Natural killer cell (primary cell): ENCODE measurements around the gene UNC119. TPM values are rescaled to one million over a fixed set of nuclear protein-coding genes. Genes with fewer than 3 reads are reported as not detected.
"Not testable (repeated sequence)": the region's sequence is repeated elsewhere in the genome, so short reads cannot be mapped to it uniquely, and the experiment has no call there.

Experiments
- ATAC-seq, 3 donors: fragments of 150-1000 bp in 2 of 3; fragments of 200-7000 bp in 1 of 3; cut with Tn5 transposase; 1 replicate in 1 of 3; 2 replicates in 2 of 3; pipeline ENCODE4 v1.10.0; 2021; ENCODE audit warnings: mild to moderate bottlenecking in 2 of 3, moderate library complexity in 2 of 3
- DNase-seq, 2 donors: peaks; one replicate each; pipeline versions ENCODE4 v3.0.0 to v3.0.0-alpha.2; 2013 to 2021; ENCODE audit warnings: mixed read lengths in 1 of 2
- H3K27ac ChIP-seq: one replicate; pipeline ENCODE4 v1.5.1; 2013; ENCODE audit warnings: mild to moderate bottlenecking, low read length
- H3K27me3 ChIP-seq: one replicate; pipeline ENCODE4 v1.6.1; 2013; ENCODE audit warnings: low read length; ENCODE audit not compliant: control insufficient read depth, insufficient read depth
- H3K36me3 ChIP-seq: one replicate; pipeline ENCODE4 v1.6.1; 2013; ENCODE audit warnings: low read length; ENCODE audit not compliant: control insufficient read depth, insufficient read depth
- H3K4me1 ChIP-seq: one replicate; pipeline ENCODE4 v1.6.1; 2013; ENCODE audit warnings: low read length; ENCODE audit not compliant: control insufficient read depth, insufficient read depth
- H3K4me3 ChIP-seq: one replicate; pipeline ENCODE4 v1.5.1; 2013; ENCODE audit warnings: low read length
- H3K9me3 ChIP-seq: one replicate; pipeline ENCODE4 v1.6.1; 2013; ENCODE audit warnings: low read length; ENCODE audit not compliant: control insufficient read depth, insufficient read depth
- H3K27ac Mint-ChIP-seq, 2 donors: one replicate each; pipeline ENCODE4 v1.8.0; 2022; ENCODE audit warnings: mild to moderate bottlenecking in 2 of 2, mixed read lengths in 2 of 2, moderate library complexity in 1 of 2
- H3K27me3 Mint-ChIP-seq, 2 donors: one replicate each; pipeline ENCODE4 v1.8.0; 2022; ENCODE audit warnings: low read depth in 2 of 2, mixed read lengths in 2 of 2
- H3K36me3 Mint-ChIP-seq: one replicate; pipeline ENCODE4 v1.8.0; 2022; ENCODE audit warnings: mixed read lengths
- H3K4me1 Mint-ChIP-seq, 2 donors: one replicate each; pipeline ENCODE4 v1.8.0; 2022; ENCODE audit warnings: mixed read lengths in 2 of 2
- H3K4me3 Mint-ChIP-seq: one replicate; pipeline ENCODE4 v1.8.0; 2022; ENCODE audit warnings: mild to moderate bottlenecking, moderate library complexity, mixed read lengths
- H3K9me3 Mint-ChIP-seq, 2 donors: one replicate each; pipeline ENCODE4 v1.8.0; 2022; ENCODE audit warnings: mixed read lengths in 2 of 2
- CTCF ChIP-seq: fragments of 200-600 bp; IDR thresholded peaks from one replicate; pipeline ENCODE4 v1.8.0; 2022; ENCODE audit warnings: antibody characterized with exemption
- WGBS: methylation state at CpG from one replicate; pipeline ENCODE4 v1.1.7; 2013; ENCODE audit warnings: missing lambda C conversion rate; ENCODE audit not compliant: insufficient coverage; 5-methylcytosine and 5-hydroxymethylcytosine counted together
- intact Hi-C: fragments of 100-400 bp; cut with micrococcal nuclease; formaldehyde crosslinking; loops from one replicate; pipeline ENCODE4 v1.14.2; 2022
- total RNA-seq, 4 donors: library from RNA; stranded (reverse); fragments of 120-200 nt in 1 of 4; gene quantifications; one replicate each; pipeline versions ENCODE4 v1.2.3 to v1.2.4, GENCODE V29; 2013 to 2022

Gene UNC119
- total RNA-seq, 3 donors from 2014 or later (not counting 1 experiment from before 2014, with no cell fraction given): 79.1 to 106 (median 79.3) TPM

GRCh38 chr17:28576758-28577465, 24.5 kb upstream of the UNC119 start, which contains the start of gene ALDOC:
ALDOC (minus strand) TSS chr17:28576895; CDS start chr17:28575532, 1,363 bp downstream.
- peak within 1 kb of the TSS; percentile 81 to 95 for H3K27ac Mint-ChIP-seq

GRCh38 chr17:28576016-28576415, 23.6 kb upstream of the UNC119 start:
- H3K4me3 ChIP-seq, H3K36me3 Mint-ChIP-seq, ATAC-seq, H3K9me3 Mint-ChIP-seq, H3K27me3 Mint-ChIP-seq, H3K27me3 ChIP-seq, H3K9me3 ChIP-seq, DNase-seq, H3K27ac ChIP-seq, H3K36me3 ChIP-seq: not testable (repeated sequence)
- peak overlapping the region; percentile 78 for H3K4me3 Mint-ChIP-seq
- H3K27ac Mint-ChIP-seq: peak overlapping the region; percentile 81 to 95
- H3K4me1 ChIP-seq: peaks cover 28% of the 10 kb centered on the region
- intact Hi-C loops: loop anchor here (1.0 kb wide), 1 partner anchor 23 kb away; the partner anchor contains the start of gene SPAG5
- no CpG with 5 or more reads among the region's 3 CpGs for WGBS
- H3K4me1 Mint-ChIP-seq: peaks cover 29 to 33% of the 10 kb centered on the region in 2 donors

More at GRCh38 chr17:28576758-28577465, 24.5 kb upstream of the UNC119 start, which contains the start of gene ALDOC:
- H3K9me3 ChIP-seq: no peaks in the 10 kb centered on the region
- whole genome bisulfite sequencing: 5% methylated on average over 26 of the region's 26 CpGs
- peak within 1 kb of the TSS; percentile 15 for H3K4me3 ChIP-seq
- Mint-ChIP-seq H3K27me3 (no peaks in the 10 kb centered on the region), H3K4me1 (peaks cover 26 to 29% of the 10 kb centered on the region in 2 donors), H3K4me3 (peak within 1 kb of the TSS; percentile 78), H3K36me3 (no peaks in the 10 kb centered on the region), H3K9me3 (no peaks in the 10 kb centered on the region)
- intact Hi-C loops: loop anchor here (1.0 kb wide), 1 partner anchor 22 kb away; the partner anchor contains the start of gene SPAG5
- peak; percentile 99 for DNase-seq
- peaks cover 24% of the 10 kb centered on the region for H3K4me1 ChIP-seq
- no peak for TF ChIP-seq CTCF
- peak; percentile 99 to 100 (median 99) for ATAC-seq
- no peaks in the 10 kb centered on the region for H3K27me3 ChIP-seq
- H3K27ac ChIP-seq: peak within 1 kb of the TSS; percentile 4
- no peaks in the 10 kb centered on the region for H3K36me3 ChIP-seq

- H3K27me3 ChIP-seq: no peaks in the 10 kb centered on the region
- no peaks in the 10 kb centered on the region for H3K9me3 ChIP-seq
- Mint-ChIP-seq H3K27ac (no peak overlapping the region), H3K36me3 (no peaks in the 10 kb centered on the region), H3K9me3 (no peaks in the 10 kb centered on the region), H3K4me1 (peaks cover 35 to 40% of the 10 kb centered on the region in 2 donors), H3K4me3 (no peak overlapping the region), H3K27me3 (no peaks in the 10 kb centered on the region)
- WGBS: 97% methylated on average over 14 of the region's 14 CpGs
- no peak for ATAC-seq
- intact Hi-C loops: no loop called here
- DNase-seq: no peak
- H3K27ac ChIP-seq: no peak overlapping the region
- no peak for TF ChIP-seq CTCF
- H3K4me1 ChIP-seq: peaks cover 35% of the 10 kb centered on the region
- H3K4me3 ChIP-seq: no peak overlapping the region
- H3K36me3 ChIP-seq: no peaks in the 10 kb centered on the region
Measured at GRCh38 chr17:28575126-28575795, 22.8 kb upstream of the UNC119 start.

GRCh38 chr17:28574526-28574925, 22.1 kb upstream of the UNC119 start:
- Histone ChIP-seq H3K36me3 (no peaks in the 10 kb centered on the region), H3K27ac (no peak overlapping the region), H3K4me1 (peaks cover 38% of the 10 kb centered on the region), H3K9me3 (no peaks in the 10 kb centered on the region), H3K4me3 (no peak overlapping the region), H3K27me3 (no peaks in the 10 kb centered on the region)
- no peak overlapping the region for H3K4me3 Mint-ChIP-seq
- intact Hi-C loops: no loop called here
- 94% methylated on average over 7 of the region's 7 CpGs for WGBS
- ATAC-seq (no peak), DNase-seq (peak in 1 of 2 donors; percentile 40)
- peaks cover 43 to 48% of the 10 kb centered on the region in 2 donors for H3K4me1 Mint-ChIP-seq
- no peaks in the 10 kb centered on the region for H3K27me3 Mint-ChIP-seq
- H3K9me3 Mint-ChIP-seq: no peaks in the 10 kb centered on the region
- no peak overlapping the region for H3K27ac Mint-ChIP-seq
- no peak for TF ChIP-seq CTCF
- no peaks in the 10 kb centered on the region for H3K36me3 Mint-ChIP-seq
